ENCODE results near the gene CCR7. TPM values are rescaled to one million over a fixed set of nuclear protein-coding genes. Genes with fewer than 3 reads are reported as not detected.

CCR7 gene
- total and polyA plus RNA-seq, 2 donors from 2014 or later, result 0.17 to 7.1 TPM

DNA sequence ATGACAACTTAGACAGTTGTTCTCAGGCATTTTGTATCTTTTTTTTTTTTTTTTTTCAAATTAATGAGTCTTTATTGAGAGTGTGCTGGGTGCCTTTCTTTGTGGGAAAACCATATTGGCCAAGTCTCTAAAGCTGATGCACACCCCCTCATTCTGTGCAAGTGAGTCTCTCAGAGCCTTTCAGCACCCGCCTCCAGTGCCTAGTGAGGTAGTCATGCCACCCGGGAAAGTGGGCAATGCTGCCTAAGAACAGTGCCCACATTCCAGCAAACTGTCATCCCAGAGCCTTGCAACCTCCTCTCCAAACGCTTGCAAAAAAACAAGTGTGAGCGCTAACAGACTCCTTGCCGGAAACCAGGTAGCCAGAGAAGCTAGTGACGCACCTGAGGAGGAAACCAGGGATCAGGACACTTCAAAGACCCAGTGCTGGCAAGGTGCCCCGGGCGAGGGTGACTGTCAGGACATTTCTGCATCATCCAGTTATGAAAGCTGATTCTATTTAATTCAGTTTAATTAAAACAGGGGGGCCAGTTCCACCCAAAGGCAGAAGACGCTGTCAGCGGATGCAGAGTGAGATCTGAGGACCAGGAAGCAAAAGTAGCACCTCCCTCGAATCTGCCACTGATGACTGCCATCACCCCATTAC is 47.5 kb upstream of the CCR7 start:
- H3K4me1 ChIP-seq (ENCODE audit: control insufficient read depth in 2 of 3, insufficient read depth in 2 of 3, low read depth in 1 of 3, low read length in 3 of 3), result peaks cover 0 to 14% (median 0%) of the 10 kb centered on the region in 3 donors
- H3K9me3 ChIP-seq (ENCODE audit: control insufficient read depth in 2 of 3, insufficient read depth in 1 of 3, low read length in 3 of 3), result no peaks in the 10 kb centered on the region
- H3K36me3 ChIP-seq (ENCODE audit: control insufficient read depth in 2 of 3, insufficient read depth in 3 of 3, low read length in 3 of 3), result no peaks in the 10 kb centered on the region
- TF ChIP-seq, protein P1, sequence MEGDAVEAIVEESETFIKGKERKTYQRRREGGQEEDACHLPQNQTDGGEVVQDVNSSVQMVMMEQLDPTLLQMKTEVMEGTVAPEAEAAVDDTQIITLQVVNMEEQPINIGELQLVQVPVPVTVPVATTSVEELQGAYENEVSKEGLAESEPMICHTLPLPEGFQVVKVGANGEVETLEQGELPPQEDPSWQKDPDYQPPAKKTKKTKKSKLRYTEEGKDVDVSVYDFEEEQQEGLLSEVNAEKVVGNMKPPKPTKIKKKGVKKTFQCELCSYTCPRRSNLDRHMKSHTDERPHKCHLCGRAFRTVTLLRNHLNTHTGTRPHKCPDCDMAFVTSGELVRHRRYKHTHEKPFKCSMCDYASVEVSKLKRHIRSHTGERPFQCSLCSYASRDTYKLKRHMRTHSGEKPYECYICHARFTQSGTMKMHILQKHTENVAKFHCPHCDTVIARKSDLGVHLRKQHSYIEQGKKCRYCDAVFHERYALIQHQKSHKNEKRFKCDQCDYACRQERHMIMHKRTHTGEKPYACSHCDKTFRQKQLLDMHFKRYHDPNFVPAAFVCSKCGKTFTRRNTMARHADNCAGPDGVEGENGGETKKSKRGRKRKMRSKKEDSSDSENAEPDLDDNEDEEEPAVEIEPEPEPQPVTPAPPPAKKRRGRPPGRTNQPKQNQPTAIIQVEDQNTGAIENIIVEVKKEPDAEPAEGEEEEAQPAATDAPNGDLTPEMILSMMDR (IDR thresholded peaks at IDR 0.05; ENCODE audit: borderline replicate concordance, extremely low read depth, insufficient read depth), result no peak
- DNase-seq (no peak), FAIRE-seq (no peak)
- intact Hi-C loops (cut with DNase I), result loop anchor here (10.0 kb wide), 1 partner anchor 172 kb away; the partner anchor contains the start of gene KRT27
- H3K27ac ChIP-seq (ENCODE audit: low read depth in 2 of 2, low read length in 2 of 2), result peak overlapping the region in 1 of 2 donors; percentile 7
- no peak overlapping the region for H3K4me3 ChIP-seq (ENCODE audit: low read length in 3 of 3)
- no peaks in the 10 kb centered on the region for H3K27me3 ChIP-seq (ENCODE audit: control insufficient read depth, insufficient read depth, low read length)
- no peak overlapping the region for H3K9ac ChIP-seq (ENCODE audit: low read length in 3 of 3)

DNA sequence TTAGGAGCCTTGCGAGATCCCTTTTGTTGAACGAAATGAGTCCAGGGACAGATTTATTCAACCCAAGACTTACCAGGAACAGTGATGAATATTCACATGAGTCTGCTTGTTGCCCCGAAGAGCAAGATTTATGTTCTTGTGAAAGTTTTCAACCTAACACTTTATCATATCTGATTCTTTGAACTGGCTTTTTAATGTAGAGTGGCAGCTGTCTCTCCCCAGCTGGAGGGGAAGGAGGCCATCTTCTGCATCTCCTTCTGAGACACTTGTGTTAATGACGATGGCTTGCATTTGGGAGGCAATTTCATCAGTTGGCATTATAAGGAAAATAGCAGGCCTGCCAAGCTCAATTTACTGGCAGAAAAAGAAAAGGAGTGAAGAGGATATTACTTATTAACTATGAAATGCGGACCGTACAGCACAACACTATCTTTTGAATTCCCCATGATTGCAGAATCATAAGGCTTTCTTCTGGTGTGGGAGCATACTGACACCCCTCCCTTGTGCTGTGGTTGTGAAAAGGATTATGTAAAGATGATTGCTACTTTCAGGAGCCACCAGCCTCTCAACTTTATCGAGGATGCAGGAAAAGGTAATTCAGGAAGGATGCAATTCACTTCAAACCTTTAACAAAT is 46.7 kb upstream of the CCR7 start:
- TF ChIP-seq, protein P1 (IDR thresholded peaks at IDR 0.05; ENCODE audit: borderline replicate concordance, extremely low read depth, insufficient read depth), result no peak
- H3K9me3 ChIP-seq (ENCODE audit: control insufficient read depth in 2 of 3, insufficient read depth in 1 of 3, low read length in 3 of 3), result no peaks in the 10 kb centered on the region
- FAIRE-seq (no peak), DNase-seq (no peak)
- H3K4me1 ChIP-seq (ENCODE audit: control insufficient read depth in 2 of 3, insufficient read depth in 2 of 3, low read depth in 1 of 3, low read length in 3 of 3), result peaks cover 0 to 14% (median 0%) of the 10 kb centered on the region in 3 donors
- intact Hi-C loops (cut with DNase I), result loop anchor here (10.0 kb wide), 1 partner anchor 173 kb away; the partner anchor contains the start of gene KRT27
- H3K27ac ChIP-seq (ENCODE audit: low read depth in 2 of 2, low read length in 2 of 2), result no peak overlapping the region
- H3K36me3 ChIP-seq (ENCODE audit: control insufficient read depth in 2 of 3, insufficient read depth in 3 of 3, low read length in 3 of 3), result no peaks in the 10 kb centered on the region
- H3K4me3 ChIP-seq (ENCODE audit: low read length in 3 of 3), result no peak overlapping the region
- no peak overlapping the region for H3K9ac ChIP-seq (ENCODE audit: low read length in 3 of 3)
- H3K27me3 ChIP-seq (ENCODE audit: control insufficient read depth, insufficient read depth, low read length), result no peaks in the 10 kb centered on the region

DNA sequence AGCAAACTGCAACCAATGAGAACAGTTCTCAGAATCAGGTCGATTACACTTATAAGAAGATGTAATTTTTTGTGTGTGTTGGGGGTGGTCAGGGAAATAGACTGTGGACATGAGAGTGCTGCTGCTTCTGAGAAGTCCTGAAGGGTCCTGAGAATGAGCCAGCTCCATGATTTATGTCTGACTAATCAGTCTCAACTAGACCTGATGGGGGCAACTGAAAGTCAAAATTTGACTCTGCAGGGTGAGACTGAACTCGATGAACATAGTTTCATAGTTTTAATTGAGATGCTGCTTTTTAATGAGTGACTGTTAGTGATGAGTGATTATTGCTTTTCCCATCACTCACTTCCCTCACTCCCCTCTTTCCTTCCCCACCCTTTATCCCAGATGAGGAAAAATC is 45.1 kb upstream of the CCR7 start:
- H3K27me3 ChIP-seq (ENCODE audit: control insufficient read depth, insufficient read depth, low read length), result no peaks in the 10 kb centered on the region
- no peak for DNase-seq
- TF ChIP-seq, protein P1 (IDR thresholded peaks at IDR 0.05; ENCODE audit: borderline replicate concordance, extremely low read depth, insufficient read depth), result no peak
- H3K27ac ChIP-seq (ENCODE audit: low read depth in 2 of 2, low read length in 2 of 2), result no peak overlapping the region
- no peak overlapping the region for H3K4me3 ChIP-seq (ENCODE audit: low read length in 3 of 3)
- intact Hi-C loops (cut with DNase I), result loop anchor here (10.0 kb wide), 1 partner anchor 174 kb away; the partner anchor contains the start of gene KRT27
- H3K9ac ChIP-seq (ENCODE audit: low read length in 3 of 3), result no peak overlapping the region
- no peaks in the 10 kb centered on the region for H3K36me3 ChIP-seq (ENCODE audit: control insufficient read depth in 2 of 3, insufficient read depth in 3 of 3, low read length in 3 of 3)
- H3K9me3 ChIP-seq (ENCODE audit: control insufficient read depth in 2 of 3, insufficient read depth in 1 of 3, low read length in 3 of 3), result no peaks in the 10 kb centered on the region
- peaks cover 0 to 7% (median 0%) of the 10 kb centered on the region in 3 donors for H3K4me1 ChIP-seq (ENCODE audit: control insufficient read depth in 2 of 3, insufficient read depth in 2 of 3, low read depth in 1 of 3, low read length in 3 of 3)
- FAIRE-seq, result no peak
